Mucosa of descending colon (tissue), 3 donors: ENCODE results near the gene FARP2. TPM values are rescaled to one million over a fixed set of nuclear protein-coding genes. Genes with fewer than 3 reads are reported as not detected.
A peak's percentile ranks its signal among the peaks of the same experiment; 100 is the strongest.

Source experiments
- ATAC-seq: fragments of 200-7000 bp; cut with Tn5 transposase; one replicate; pipeline ENCODE4 v1.9.1; 2020; ENCODE audit warnings: mild to moderate bottlenecking, moderate library complexity
- DNase-seq, 3 donors: peaks; one replicate each; pipeline ENCODE4 v3.0.0-alpha.2; 2020
- H3K36me3 ChIP-seq: fragments of 200-600 bp; one replicate; pipeline ENCODE4 v1.8.0; 2021; ENCODE audit warnings: low read depth, mild to moderate bottlenecking
- H3K4me1 ChIP-seq: fragments of 200-600 bp; one replicate; pipeline ENCODE4 v1.8.0; 2021; ENCODE audit warnings: low read depth, mild to moderate bottlenecking
- H3K4me3 ChIP-seq: fragments of 200-600 bp; one replicate; pipeline ENCODE4 v1.8.0; 2021; ENCODE audit warnings: mild to moderate bottlenecking
- H3K9me3 ChIP-seq: fragments of 200-600 bp; one replicate; pipeline ENCODE4 v1.8.0; 2021; ENCODE audit warnings: mild to moderate bottlenecking
- intact Hi-C, 2 donors: fragments of 100-400 bp; cut with DNase I in 1 of 2; cut with micrococcal nuclease in 1 of 2; formaldehyde crosslinking; loops; one replicate each; pipeline versions ENCODE4 v1.11.0 to v1.11.1; 2022; cut with DNase I, micrococcal nuclease
- total RNA-seq, 3 donors: library from RNA; stranded (reverse); fragmentation: NEBNext Ultra II Directional in 2 of 3; extraction: Animal tissue kit (Norgen Biotek cat#: 25700) in 2 of 3; gene quantifications; one replicate each; pipeline versions ENCODE4 v1.2.1 to v1.2.4, GENCODE V29; 2021 to 2023
- TF ChIP-seq, protein P1 (sequence below): fragments of 200-600 bp; IDR thresholded peaks from one replicate; pipeline ENCODE4 v1.8.0; 2022; ENCODE audit warnings: antibody characterized with exemption, mild to moderate bottlenecking
- donor health status: DM: no; HTN: no; CAD: no; lungs with moderate emphysema.
- donor health status: DM: no; HTN: no; CAD: no.
- donor health status: DM: no; HTN: yes; CAD: no.

Gene FARP2
- total RNA-seq, 3 donors from 2014 or later = 98.1 to 163 (median 109) TPM

DNA sequence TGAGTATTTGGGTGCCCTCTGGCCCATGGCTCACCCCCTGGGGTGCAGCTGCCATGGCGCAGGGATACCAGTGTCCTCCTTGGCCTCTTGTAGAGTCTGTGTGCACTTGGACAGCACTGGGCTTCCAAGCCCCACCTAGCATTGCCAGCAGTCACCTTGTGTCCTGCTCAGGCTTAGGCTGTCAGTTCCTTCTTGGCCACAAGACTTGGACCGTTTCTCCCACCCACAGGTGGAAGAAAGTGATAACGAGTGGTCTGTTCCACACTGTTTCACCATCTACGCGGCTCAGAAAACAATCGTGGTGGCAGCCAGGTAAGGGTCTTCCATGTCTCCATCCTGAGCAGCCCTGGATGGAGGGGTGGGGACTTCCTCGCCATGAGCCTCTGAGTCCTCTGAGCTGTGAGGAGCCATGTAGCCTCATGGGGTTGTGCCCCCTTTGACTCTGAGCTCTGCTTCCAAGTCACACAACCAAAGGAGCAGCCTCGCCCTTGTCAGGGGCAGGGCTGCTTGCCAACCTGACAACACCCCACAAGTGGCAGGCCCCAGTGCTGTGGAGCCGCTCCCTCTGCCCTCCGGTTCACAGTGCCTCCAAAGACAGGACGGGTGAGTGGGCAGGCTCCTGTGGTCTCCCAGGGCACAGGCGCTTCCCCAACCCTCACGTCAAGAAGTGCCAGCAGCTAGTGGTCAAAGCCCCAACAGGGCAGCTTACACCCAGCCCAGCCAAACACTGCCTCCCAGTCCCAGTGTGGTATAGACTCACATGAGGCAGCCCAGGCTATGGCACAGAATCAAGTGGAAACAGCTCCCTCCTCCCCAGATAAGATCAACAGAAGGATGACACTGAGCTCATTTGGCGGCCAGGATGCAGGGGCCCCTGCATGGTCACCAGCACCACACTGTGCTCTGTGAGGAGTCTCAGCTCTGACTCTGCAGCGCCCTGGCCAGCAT, 133.9 kb downstream of the FARP2 start:
- TF ChIP-seq, protein P1, sequence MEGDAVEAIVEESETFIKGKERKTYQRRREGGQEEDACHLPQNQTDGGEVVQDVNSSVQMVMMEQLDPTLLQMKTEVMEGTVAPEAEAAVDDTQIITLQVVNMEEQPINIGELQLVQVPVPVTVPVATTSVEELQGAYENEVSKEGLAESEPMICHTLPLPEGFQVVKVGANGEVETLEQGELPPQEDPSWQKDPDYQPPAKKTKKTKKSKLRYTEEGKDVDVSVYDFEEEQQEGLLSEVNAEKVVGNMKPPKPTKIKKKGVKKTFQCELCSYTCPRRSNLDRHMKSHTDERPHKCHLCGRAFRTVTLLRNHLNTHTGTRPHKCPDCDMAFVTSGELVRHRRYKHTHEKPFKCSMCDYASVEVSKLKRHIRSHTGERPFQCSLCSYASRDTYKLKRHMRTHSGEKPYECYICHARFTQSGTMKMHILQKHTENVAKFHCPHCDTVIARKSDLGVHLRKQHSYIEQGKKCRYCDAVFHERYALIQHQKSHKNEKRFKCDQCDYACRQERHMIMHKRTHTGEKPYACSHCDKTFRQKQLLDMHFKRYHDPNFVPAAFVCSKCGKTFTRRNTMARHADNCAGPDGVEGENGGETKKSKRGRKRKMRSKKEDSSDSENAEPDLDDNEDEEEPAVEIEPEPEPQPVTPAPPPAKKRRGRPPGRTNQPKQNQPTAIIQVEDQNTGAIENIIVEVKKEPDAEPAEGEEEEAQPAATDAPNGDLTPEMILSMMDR = no peak
- intact Hi-C loops = no loop called here
- Histone ChIP-seq H3K4me1 (peaks cover 22% of the 10 kb centered on the region), H3K9me3 (no peaks in the 10 kb centered on the region), H3K36me3 (no peaks in the 10 kb centered on the region), H3K4me3 (no peak overlapping the region)
- ATAC-seq (peak; percentile 79), DNase-seq (peak in 2 of 3 donors; percentile 77 to 81)

DNA sequence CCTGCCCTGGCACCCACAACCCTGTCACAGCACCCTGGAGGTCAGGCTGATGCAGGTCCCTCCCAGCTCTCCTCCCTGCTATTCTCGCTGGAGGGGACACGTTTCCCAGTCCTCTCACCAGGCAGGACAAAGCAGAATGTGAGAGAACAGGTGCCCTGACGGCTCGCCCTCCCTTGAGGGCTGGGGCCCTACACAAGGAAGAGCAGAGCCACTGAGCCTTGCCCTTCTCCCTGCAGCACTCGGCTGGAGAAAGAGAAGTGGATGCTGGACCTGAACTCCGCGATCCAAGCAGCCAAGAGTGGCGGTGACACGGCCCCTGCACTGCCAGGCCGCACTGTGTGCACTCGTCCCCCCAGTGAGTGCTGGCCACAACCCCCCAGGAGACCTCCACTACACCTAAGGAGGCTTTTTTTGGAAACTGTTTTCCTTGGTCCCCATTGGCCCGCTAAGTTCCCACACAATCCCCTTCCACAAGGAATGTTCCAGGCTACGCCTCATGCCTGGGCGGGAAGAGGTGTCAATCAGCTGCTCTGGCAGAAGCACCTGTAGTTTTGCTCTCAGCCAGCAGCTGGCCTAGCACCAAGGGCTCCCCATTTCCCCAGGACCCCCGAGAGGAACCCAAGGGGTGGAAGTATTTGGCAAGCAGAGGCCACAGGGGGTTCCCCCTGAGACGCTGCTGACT, 134.9 kb downstream of the FARP2 start:
- no peak for ATAC-seq
- Histone ChIP-seq H3K36me3 (no peaks in the 10 kb centered on the region), H3K9me3 (no peaks in the 10 kb centered on the region), H3K4me1 (peaks cover 28% of the 10 kb centered on the region), H3K4me3 (no peak overlapping the region)
- TF ChIP-seq, protein P1 = no peak
- intact Hi-C loops = no loop called here
- DNase-seq = no peak

DNA sequence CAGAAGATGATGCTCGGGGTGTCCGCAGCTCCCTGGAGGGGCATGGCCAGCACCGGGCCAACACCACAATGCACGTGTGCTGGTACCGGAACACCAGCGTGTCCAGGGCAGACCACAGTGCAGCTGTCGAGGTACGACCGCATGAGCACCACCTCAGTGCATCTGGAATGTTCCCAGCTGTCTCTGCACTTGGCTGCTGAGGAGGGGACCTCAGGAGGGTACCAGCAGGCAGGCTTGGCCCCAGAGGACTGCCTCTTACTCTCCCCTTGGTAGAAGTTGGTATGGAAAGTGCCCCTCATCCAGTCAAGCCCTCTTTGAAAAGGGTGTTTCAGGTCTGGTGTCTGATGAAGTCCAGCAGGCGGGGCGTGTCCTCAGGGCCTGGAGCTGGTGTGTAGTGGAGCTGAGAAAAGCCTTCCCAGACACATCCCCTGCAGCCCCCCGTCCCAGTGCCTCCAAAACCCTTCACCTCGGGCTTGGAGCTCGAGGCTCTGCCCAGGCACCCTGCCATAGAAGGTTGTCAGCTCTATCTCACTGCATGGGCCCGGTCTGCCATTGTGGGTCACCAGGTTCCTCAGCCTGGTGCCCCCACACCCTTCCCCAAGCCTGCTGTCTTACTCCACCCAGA, 135.6 kb downstream of the FARP2 start:
- Histone ChIP-seq H3K4me3 (no peak overlapping the region), H3K4me1 (peaks cover 33% of the 10 kb centered on the region), H3K36me3 (no peaks in the 10 kb centered on the region), H3K9me3 (no peaks in the 10 kb centered on the region)
- TF ChIP-seq, protein P1 = no peak
- intact Hi-C loops = no loop called here
- ATAC-seq (no peak), DNase-seq (no peak)

DNA sequence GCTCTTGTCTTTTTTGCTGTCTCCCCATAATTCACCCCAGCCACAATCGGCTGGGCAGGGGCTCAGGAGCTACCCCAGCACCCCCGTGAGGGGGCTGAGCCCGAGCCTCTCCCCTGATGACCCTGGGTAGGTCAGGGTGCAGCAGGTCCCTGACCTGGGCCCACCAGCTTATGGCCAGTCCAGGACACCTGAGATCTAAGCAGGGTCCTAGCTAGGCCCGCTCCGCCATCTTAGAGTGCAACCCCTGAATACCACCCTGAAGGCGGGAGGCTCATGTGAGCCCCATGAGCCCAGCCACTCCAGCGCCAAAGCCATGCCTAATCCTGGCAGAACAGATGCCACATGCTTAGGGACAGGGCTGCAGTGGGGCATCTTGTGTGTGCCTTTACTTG, 136.1 kb downstream of the FARP2 start:
- intact Hi-C loops = no loop called here

DNA sequence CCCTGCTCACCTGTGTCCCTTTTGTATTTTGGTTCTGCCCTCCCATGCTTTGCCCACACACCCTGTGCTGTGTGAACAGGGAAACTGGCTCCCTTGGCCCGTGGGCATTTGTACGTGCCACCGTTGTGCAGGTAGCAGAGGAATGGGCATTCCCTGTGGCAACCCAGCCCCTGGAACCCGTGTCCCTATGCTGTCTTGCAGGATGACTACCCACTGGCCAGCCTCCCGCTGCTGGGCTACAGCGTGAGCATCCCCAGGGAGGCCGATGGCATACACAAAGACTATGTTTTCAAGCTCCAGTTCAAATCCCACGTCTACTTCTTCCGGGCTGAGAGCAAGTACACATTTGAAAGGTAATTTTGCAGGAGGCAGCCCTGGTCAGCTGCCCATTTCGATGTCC, 137.0 kb downstream of the FARP2 start:
- Histone ChIP-seq H3K36me3 (no peaks in the 10 kb centered on the region), H3K9me3 (no peaks in the 10 kb centered on the region), H3K4me1 (peaks cover 38% of the 10 kb centered on the region), H3K4me3 (no peak overlapping the region)
- intact Hi-C loops = no loop called here
- DNase-seq = no peak
- no peak for ATAC-seq
- TF ChIP-seq, protein P1 = no peak

More for the DNA sequence above, 136.1 kb downstream of the FARP2 start:
- peaks cover 38% of the 10 kb centered on the region for H3K4me1 ChIP-seq
- no peaks in the 10 kb centered on the region for H3K36me3 ChIP-seq
- DNase-seq (no peak), ATAC-seq (no peak)
- TF ChIP-seq, protein P1 = no peak
- no peaks in the 10 kb centered on the region for H3K9me3 ChIP-seq
- H3K4me3 ChIP-seq = no peak overlapping the region
